A549 (cell line): ENCODE measurements around the gene MEGF6. TPM values are rescaled to one million over a fixed set of nuclear protein-coding genes. Genes with fewer than 3 reads are reported as not detected.

ENCODE experiments used
- ATAC-seq, 2 experiments: fragments of 200-7000 bp in 1 of 2; fragments of >200 bp in 1 of 2; cut with Nextera tagmentation in 1 of 2; cut with Tn5 transposase in 1 of 2; 3 replicates each; pipeline versions ENCODE4 v1.8.0 to v1.9.1; 2018 to 2020; ENCODE audit warnings: mild to moderate bottlenecking in 1 of 2, moderate library complexity in 1 of 2
- CTCF ChIA-PET: fragments of 300-600 bp; sonication (Branson Sonifier 250); formaldehyde crosslinking; extraction: SDS; loops from one replicate; lab custom pipeline; 2021; ENCODE audit warnings: antibody characterized with exemption, inconsistent platforms; lab: Yijun Ruan, JAX
- POLR2A ChIA-PET: fragments of 350-600 bp; formaldehyde crosslinking; extraction: SDS; loops from one replicate; lab custom pipeline; 2021; ENCODE audit warnings: antibody characterized with exemption, inconsistent platforms; lab: Yijun Ruan, JAX
- DNase-seq, 2 experiments: peaks; one replicate each; pipeline versions ENCODE4 v3.0.0 to v3.0.0-alpha.2; 2011 to 2016; ENCODE audit warnings: low read depth in 1 of 2, low spot score in 1 of 2
- FAIRE-seq: peaks from 2 replicates; lab custom pipeline; 2011; peaks lifted over from hg19 to GRCh38; lab: Jason Lieb, UNC
- H3K27ac ChIP-seq, 2 experiments: fragments of >200 bp; sonication (Bioruptor Twin); formaldehyde crosslinking; 3 replicates each; pipeline ENCODE4 v1.5.1; 2016 to 2017
- H3K4me1 ChIP-seq: fragments of >200 bp; sonication (Bioruptor Twin); formaldehyde crosslinking; 3 replicates; pipeline ENCODE4 v1.6.1; 2016
- H3K4me2 ChIP-seq: fragments of >200 bp; sonication (Bioruptor Twin); formaldehyde crosslinking; 3 replicates; pipeline ENCODE4 v1.6.1; 2016
- H3K4me3 ChIP-seq: fragments of >200 bp; sonication (Bioruptor Twin); formaldehyde crosslinking; 3 replicates; pipeline ENCODE4 v1.5.1; 2016
- H3K9me3 ChIP-seq: fragments of >200 bp; sonication (Bioruptor Twin); formaldehyde crosslinking; 3 replicates; pipeline ENCODE4 v1.6.1; 2016
- ATOH8 ChIP-seq: fragments of 250-450 bp; sonication (Bioruptor Pico); IDR thresholded peaks from 2 replicates; pipeline ENCODE4 v1.5.0; 2020; ENCODE audit warnings: low read depth, mild to moderate bottlenecking, moderate library complexity
- CHD2 ChIP-seq: fragments of 150-350 bp; IDR thresholded peaks from 2 replicates; pipeline ENCODE4 v1.6.1; 2014; ENCODE audit warnings: low read length; ENCODE audit not compliant: partially characterized antibody
- EHF ChIP-seq: fragments of 250-450 bp; sonication (Bioruptor Pico); IDR thresholded peaks from 2 replicates; pipeline ENCODE4 v1.5.0; 2020; ENCODE audit warnings: mild to moderate bottlenecking
- ELK1 ChIP-seq: fragments of 150-350 bp; IDR thresholded peaks from 2 replicates; pipeline ENCODE4 v1.6.1; 2014; ENCODE audit warnings: low read depth, mild to moderate bottlenecking, low read length
- EP300 ChIP-seq, 2 experiments: fragments of >200 bp; sonication (Bioruptor Twin); formaldehyde crosslinking; IDR thresholded peaks; 2 replicates in 1 of 2; 3 replicates in 1 of 2; pipeline ENCODE4 v1.6.1; 2016 to 2017
- ESRRA ChIP-seq: fragments of 150-350 bp; IDR thresholded peaks from 2 replicates; pipeline ENCODE4 v1.6.1; 2014; ENCODE audit warnings: mild to moderate bottlenecking, low read length, borderline replicate concordance
- FOSL2 ChIP-seq, 2 experiments: fragments of 450-650 bp in 1 of 2; fragments of >200 bp in 1 of 2; sonication (Bioruptor Twin) in 1 of 2; formaldehyde crosslinking; IDR thresholded peaks; 2 replicates each; pipeline versions ENCODE4 v1.5.0 to v1.6.1; 2016 to 2020; ENCODE audit warnings: mild to moderate bottlenecking in 1 of 2, moderate library complexity in 1 of 2
- HES2 ChIP-seq: fragments of >200 bp; sonication (Bioruptor Twin); formaldehyde crosslinking; IDR thresholded peaks from 2 replicates; pipeline ENCODE4 v1.6.1; 2016
- HOXB13 ChIP-seq: fragments of 250-450 bp; sonication (Bioruptor Pico); IDR thresholded peaks from 2 replicates; pipeline ENCODE4 v1.5.0; 2020; ENCODE audit warnings: low read depth, mild to moderate bottlenecking, moderate library complexity
- HOXB5 ChIP-seq: fragments of 250-450 bp; sonication (Bioruptor Pico); IDR thresholded peaks from 2 replicates; pipeline ENCODE4 v1.5.0; 2020; ENCODE audit warnings: mild to moderate bottlenecking, moderate library complexity
- JUN ChIP-seq, 2 experiments: fragments of >200 bp; sonication (Bioruptor Twin); formaldehyde crosslinking; IDR thresholded peaks; 2 replicates in 1 of 2; 3 replicates in 1 of 2; pipeline ENCODE4 v1.6.1; 2016 to 2017
- KDM1A ChIP-seq: fragments of 200-600 bp; sonication (generic); IDR thresholded peaks from 2 replicates; pipeline ENCODE4 v1.6.1; 2016; ENCODE audit warnings: low read depth, mild to moderate bottlenecking
- MAX ChIP-seq: IDR thresholded peaks from 2 replicates; pipeline ENCODE4 v1.6.1; 2012
- MAZ ChIP-seq: fragments of 150-350 bp; IDR thresholded peaks from 2 replicates; pipeline ENCODE4 v1.6.1; 2014; ENCODE audit warnings: antibody characterized with exemption, low read depth, low read length, borderline replicate concordance
- NFE2L2 ChIP-seq: fragments of 150-350 bp; conservative IDR thresholded peaks from 2 replicates; pipeline ENCODE4 v1.6.1; 2014; ENCODE audit warnings: low read length
- RAD21 ChIP-seq, 2 experiments: fragments of >200 bp in 1 of 2; sonication (Bioruptor Twin) in 1 of 2; formaldehyde crosslinking in 1 of 2; IDR thresholded peaks in 1 of 2; conservative IDR thresholded peaks in 1 of 2; 2 replicates in 1 of 2; 3 replicates in 1 of 2; pipeline ENCODE4 v1.6.1; 2012 to 2018; ENCODE audit warnings: inconsistent platforms in 1 of 2
- REST ChIP-seq: fragments of 200-600 bp; sonication (generic); IDR thresholded peaks from 2 replicates; pipeline ENCODE4 v1.6.1; 2016; ENCODE audit warnings: antibody characterized with exemption, mild to moderate bottlenecking, moderate library complexity
- RNF2 ChIP-seq: fragments of 200-600 bp; sonication (generic); IDR thresholded peaks from 2 replicates; pipeline ENCODE4 v1.6.1; 2016; ENCODE audit warnings: low read depth, mild to moderate bottlenecking, antibody characterized with exemption, moderate library complexity, borderline replicate concordance
- SREBF2 ChIP-seq: fragments of 450-650 bp; IDR thresholded peaks from 2 replicates; pipeline ENCODE4 v1.6.1; 2014; ENCODE audit warnings: mild to moderate bottlenecking, moderate library complexity
- TP53 ChIP-seq: fragments of 250-450 bp; sonication (Bioruptor Pico); IDR thresholded peaks from 2 replicates; pipeline ENCODE4 v1.5.0; 2021; ENCODE audit warnings: mild to moderate bottlenecking, moderate library complexity
- USF2 ChIP-seq: fragments of 450-650 bp; IDR thresholded peaks from 2 replicates; pipeline ENCODE4 v1.6.1; 2014; ENCODE audit warnings: antibody characterized with exemption
- ZSCAN20 ChIP-seq: fragments of 250-450 bp; sonication (Bioruptor Pico); IDR thresholded peaks from 2 replicates; pipeline ENCODE4 v1.8.0; 2022; ENCODE audit warnings: mild to moderate bottlenecking, moderate library complexity
- WGBS: methylation state at CpG from one replicate; pipeline ENCODE4 v1.1.6; 2017; ENCODE audit errors: missing lambda C conversion rate; 5-methylcytosine and 5-hydroxymethylcytosine counted together
- polyA plus RNA-seq, 4 experiments: library from polyadenylated mRNA; depleted of rRNA in 3 of 4; stranded (reverse); fragments of >200 nt; fragmentation: RNase III in 1 of 4; extraction: RNeasy Plus Mini Kit Qiagen cat#74134 plus additional on column Dnase treatment in 1 of 4; gene quantifications; 2 replicates in 3 of 4; 3 replicates in 1 of 4; pipeline ENCODE4 v1.2.3, GENCODE V29; 2011 to 2017

The MEGF6 gene
- polyA plus RNA-seq, 2 of the 4 experiments (the other 2 are of a cell fraction): 0.66 to 13.7 TPM

GRCh38 chr1:3541465-3541864 is 69.8 kb downstream of the MEGF6 start:
- no peaks in the 10 kb centered on the region for H3K9me3 ChIP-seq
- H3K4me3 ChIP-seq: no peak overlapping the region
- 77% methylated on average over 3 of the region's 16 CpGs for WGBS
- H3K4me1 ChIP-seq: peaks cover 38% of the 10 kb centered on the region
- no peak overlapping the region for H3K4me2 ChIP-seq
- CTCF ChIA-PET: interaction anchor here (0.9 to 1.5 kb wide), 2 partner anchors 78 to 88 kb away, joined by 3 read pairs; no protein-coding TSS in a partner anchor
- ATAC-seq: no peak
- no peak for DNase-seq
- H3K27ac ChIP-seq: peak overlapping the region in 1 of 2 experiments; percentile 96; a peak in 3 of 6 replicates
- TF ChIP-seq RAD21 (conservative IDR thresholded peaks at IDR 0.05 in 1 of 2, IDR thresholded peaks at IDR 0.05 in 1 of 2): no peak
- no peak for TF ChIP-seq MAZ
- POLR2A ChIA-PET: no interaction called here
- FAIRE-seq: no peak

- peaks cover 35% of the 10 kb centered on the region for H3K4me1 ChIP-seq
- no peak overlapping the region for H3K4me2 ChIP-seq
- ATAC-seq: no peak
- POLR2A ChIA-PET: no interaction called here
- no peak for FAIRE-seq
- H3K9me3 ChIP-seq: no peaks in the 10 kb centered on the region
- 92% methylated on average over 8 of the region's 13 CpGs for WGBS
- CTCF ChIA-PET: interaction anchor here (1.5 kb wide), 1 partner anchor 88 kb away, joined by 3 read pairs; no protein-coding TSS in a partner anchor
- no peak for DNase-seq
- no peak for TF ChIP-seq ESRRA
- no peak for TF ChIP-seq TP53 (CRISPR knock-in tag)
- no peak for TF ChIP-seq NFE2L2
- TF ChIP-seq EHF (CRISPR knock-in tag): no peak
- no peak for TF ChIP-seq HOXB5 (CRISPR knock-in tag)
- no peak for TF ChIP-seq CHD2
- TF ChIP-seq EP300 (IDR thresholded peaks at IDR 0.05): no peak
- no peak for TF ChIP-seq KDM1A
- TF ChIP-seq JUN (IDR thresholded peaks at IDR 0.05): no peak
- TF ChIP-seq REST: no peak
- no peak for TF ChIP-seq MAX
- TF ChIP-seq ELK1: no peak
- TF ChIP-seq USF2: no peak
- TF ChIP-seq SREBF2: no peak
- no peak for TF ChIP-seq ZSCAN20 (CRISPR knock-in tag)
- no peak for TF ChIP-seq RNF2
- TF ChIP-seq FOSL2 (IDR thresholded peaks at IDR 0.05): no peak
- no peak for TF ChIP-seq FOSL2 (CRISPR knock-in tag; IDR thresholded peaks at IDR 0.05)
- TF ChIP-seq HOXB13 (CRISPR knock-in tag): no peak
- no peak for TF ChIP-seq HES2
- no peak for TF ChIP-seq ATOH8 (CRISPR knock-in tag)
- H3K27ac ChIP-seq: no peak overlapping the region; a peak in 1 of 6 replicates
- H3K4me3 ChIP-seq: no peak overlapping the region
Measured at GRCh38 chr1:3540876-3541275, 70.4 kb downstream of the MEGF6 start.
